OCI-LY7 (cell line): Measurements from ENCODE around the gene PCSK9. TPM values are rescaled to one million over a fixed set of nuclear protein-coding genes. Genes with fewer than 3 reads are reported as not detected.
A peak's percentile ranks its signal among the peaks of the same experiment; 100 is the strongest.

ENCODE experiments used
- BruUV-seq: library from RNA; stranded (reverse); fragments of 400-500 nt; replicated peaks from 2 replicates; lab custom pipeline; 2021; lab: Mats Ljungman, UMichigan
- CTCF ChIA-PET: fragments of 300-600 bp; sonication (Branson Sonifier 250); formaldehyde crosslinking; loops from one replicate; lab custom pipeline; 2022; ENCODE audit warnings: antibody characterized with exemption; ENCODE audit not compliant: unreplicated experiment; lab: Charles Lee
- POLR2A ChIA-PET: fragments of 300-600 bp; sonication (Branson Sonifier 250); formaldehyde crosslinking; loops from one replicate; lab custom pipeline; 2022; ENCODE audit warnings: antibody characterized with exemption; lab: Charles Lee
- DNase-seq: peaks from one replicate; pipeline ENCODE4 v3.0.0-alpha.2; 2015; ENCODE audit warnings: low spot score
- H2AFZ ChIP-seq: fragments of 200-600 bp; sonication (generic), shearing (Covaris generic); 2 replicates; pipeline ENCODE4 v1.6.1; 2014; ENCODE audit warnings: mild to moderate bottlenecking, antibody characterized with exemption, low read length, moderate library complexity
- H3K27ac ChIP-seq: fragments of 200-600 bp; sonication (generic); 2 replicates; pipeline ENCODE4 v1.5.1; 2014; ENCODE audit warnings: mixed run types, low read depth, mild to moderate bottlenecking, moderate library complexity, low read length, inconsistent platforms; ENCODE audit not compliant: poor library complexity, severe bottlenecking
- H3K36me3 ChIP-seq: fragments of 200-600 bp; sonication (generic); 2 replicates; pipeline ENCODE4 v1.6.1; 2014; ENCODE audit warnings: mild to moderate bottlenecking, antibody characterized with exemption, low read length, moderate library complexity, mixed read lengths; ENCODE audit not compliant: insufficient read depth
- H3K4me1 ChIP-seq: fragments of 200-600 bp; sonication (generic); 2 replicates; pipeline ENCODE4 v1.5.1; 2014; ENCODE audit warnings: mild to moderate bottlenecking, low read length; ENCODE audit not compliant: insufficient read depth, poor library complexity, severe bottlenecking
- H3K4me2 ChIP-seq: fragments of 200-600 bp; sonication (generic); 2 replicates; pipeline ENCODE4 v1.6.1; 2014; ENCODE audit warnings: mild to moderate bottlenecking, low read length
- H3K4me3 ChIP-seq: fragments of 200-600 bp; sonication (generic); 2 replicates; pipeline ENCODE4 v1.5.1; 2014; ENCODE audit warnings: mild to moderate bottlenecking, low read depth, low read length; ENCODE audit not compliant: poor library complexity, severe bottlenecking
- H3K79me2 ChIP-seq: fragments of 200-600 bp; sonication (generic); 2 replicates; pipeline ENCODE4 v1.6.1; 2016; ENCODE audit warnings: low read depth, mild to moderate bottlenecking, low read length, moderate library complexity, mixed read lengths; ENCODE audit not compliant: insufficient read depth
- H3K9me2 ChIP-seq: fragments of 200-600 bp; sonication (generic); 2 replicates; pipeline ENCODE4 v1.6.1; 2016; ENCODE audit warnings: mild to moderate bottlenecking, low read length, mixed read lengths; ENCODE audit not compliant: insufficient read depth
- H3K9me3 ChIP-seq: fragments of 200-600 bp; sonication (generic); 2 replicates; pipeline ENCODE4 v1.6.1; 2014; ENCODE audit warnings: mild to moderate bottlenecking, mixed run types, low read length, mixed read lengths
- H4K20me1 ChIP-seq: fragments of 200-600 bp; sonication (generic); 2 replicates; pipeline ENCODE4 v1.6.1; 2014; ENCODE audit warnings: mild to moderate bottlenecking, antibody characterized with exemption, low read length, moderate library complexity, mixed read lengths; ENCODE audit not compliant: insufficient read depth
- CTCF ChIP-seq: fragments of 200-600 bp; sonication (generic); conservative IDR thresholded peaks from 2 replicates; pipeline ENCODE4 v1.5.1; 2014; ENCODE audit warnings: mild to moderate bottlenecking, antibody characterized with exemption, low read length, moderate library complexity, mixed read lengths
- EZH2phosphoT487 ChIP-seq: fragments of 200-600 bp; sonication (generic); IDR thresholded peaks from 2 replicates; pipeline ENCODE4 v1.6.1; 2018; ENCODE audit warnings: low read depth, borderline replicate concordance, mild to moderate bottlenecking, mixed run types, antibody characterized with exemption, low read length, moderate library complexity, mixed read lengths
- intact Hi-C: fragments of 100-400 bp; cut with micrococcal nuclease; formaldehyde crosslinking; loops from one replicate; pipeline ENCODE4 v1.10.0; 2022; ENCODE audit not compliant: unreplicated experiment
- total RNA-seq, 2 experiments: library from RNA; depleted of rRNA in 1 of 2; stranded (reverse); fragments of >200 nt in 1 of 2; shearing (Covaris generic) in 1 of 2; gene quantifications; 2 replicates each; pipeline ENCODE4 v1.2.3, GENCODE V29; 2014 to 2022

The PCSK9 gene
- total RNA-seq, 2 experiments from 2014 or later: not detected

DNA sequence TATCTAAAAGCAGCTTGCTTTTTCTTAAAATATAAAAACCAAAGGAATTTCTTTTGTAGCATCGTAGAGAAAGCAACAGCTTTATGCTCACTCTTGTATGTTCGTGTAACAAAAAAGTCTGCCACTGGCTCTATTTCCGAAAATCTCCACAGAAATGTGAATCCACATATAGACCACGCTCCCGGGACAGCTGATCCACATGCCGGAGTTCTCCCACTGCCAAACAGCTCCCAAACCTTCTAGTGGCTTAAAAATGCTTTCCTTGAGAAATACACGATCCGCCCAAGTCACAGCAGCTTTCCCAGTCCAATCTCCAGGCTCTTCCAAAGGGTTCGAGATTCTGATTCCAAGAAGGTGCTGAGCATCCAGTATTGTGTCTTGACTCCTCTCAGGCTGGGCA, 29.3 kb downstream of the PCSK9 start:
- TSS peak; percentile 62 for BruUV-seq
- Histone ChIP-seq H3K4me3 (no peak overlapping the region), H3K9me2 (no peaks in the 10 kb centered on the region), H2AFZ (no peak overlapping the region), H3K36me3 (peaks cover 63% of the 10 kb centered on the region), H3K9me3 (no peaks in the 10 kb centered on the region), H3K4me1 (peaks cover 9% of the 10 kb centered on the region), H4K20me1 (no peaks in the 10 kb centered on the region), H3K4me2 (no peak overlapping the region), H3K27ac (no peak overlapping the region), H3K79me2 (no peaks in the 10 kb centered on the region)
- intact Hi-C loops: no loop called here
- no peak for TF ChIP-seq CTCF
- no peak for TF ChIP-seq EZH2phosphoT487
- DNase-seq: no peak
- CTCF ChIA-PET: no interaction called here
- POLR2A ChIA-PET: no interaction called here

DNA sequence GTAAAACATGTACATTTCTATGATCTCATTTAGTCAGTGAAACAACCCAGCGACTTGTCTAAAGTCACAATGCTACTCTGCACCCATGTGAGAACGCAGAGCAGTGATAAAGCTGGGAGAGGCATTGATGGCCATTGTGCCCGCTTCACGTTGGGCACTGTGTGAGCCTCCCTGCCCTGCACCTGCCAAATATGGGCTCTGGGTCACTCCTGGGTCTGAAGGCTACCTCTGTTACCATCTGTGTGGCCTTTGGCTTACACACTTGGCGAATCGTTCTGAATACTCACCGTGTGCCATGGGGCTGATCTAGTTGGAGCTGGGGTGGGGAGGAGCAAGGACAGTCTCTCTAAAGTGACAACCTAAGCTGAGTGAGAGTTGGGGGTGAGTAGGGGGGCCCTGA, 29.9 kb downstream of the PCSK9 start:
- ChIA-PET POLR2A (interaction anchor here (0.7 kb wide), 1 partner anchor 57 kb away, joined by 8 read pairs; no protein-coding TSS in a partner anchor), CTCF (no interaction called here)
- H3K4me2 ChIP-seq: no peak overlapping the region
- H4K20me1 ChIP-seq: no peaks in the 10 kb centered on the region
- no peak overlapping the region for H2AFZ ChIP-seq
- no peak for DNase-seq
- no peaks in the 10 kb centered on the region for H3K79me2 ChIP-seq
- H3K4me3 ChIP-seq: no peak overlapping the region
- peaks cover 69% of the 10 kb centered on the region for H3K36me3 ChIP-seq
- no TSS peak for BruUV-seq
- intact Hi-C loops: no loop called here
- H3K27ac ChIP-seq: no peak overlapping the region
- H3K9me3 ChIP-seq: no peaks in the 10 kb centered on the region
- no peak for TF ChIP-seq CTCF
- TF ChIP-seq EZH2phosphoT487: no peak
- no peaks in the 10 kb centered on the region for H3K9me2 ChIP-seq
- peaks cover 5% of the 10 kb centered on the region for H3K4me1 ChIP-seq

DNA sequence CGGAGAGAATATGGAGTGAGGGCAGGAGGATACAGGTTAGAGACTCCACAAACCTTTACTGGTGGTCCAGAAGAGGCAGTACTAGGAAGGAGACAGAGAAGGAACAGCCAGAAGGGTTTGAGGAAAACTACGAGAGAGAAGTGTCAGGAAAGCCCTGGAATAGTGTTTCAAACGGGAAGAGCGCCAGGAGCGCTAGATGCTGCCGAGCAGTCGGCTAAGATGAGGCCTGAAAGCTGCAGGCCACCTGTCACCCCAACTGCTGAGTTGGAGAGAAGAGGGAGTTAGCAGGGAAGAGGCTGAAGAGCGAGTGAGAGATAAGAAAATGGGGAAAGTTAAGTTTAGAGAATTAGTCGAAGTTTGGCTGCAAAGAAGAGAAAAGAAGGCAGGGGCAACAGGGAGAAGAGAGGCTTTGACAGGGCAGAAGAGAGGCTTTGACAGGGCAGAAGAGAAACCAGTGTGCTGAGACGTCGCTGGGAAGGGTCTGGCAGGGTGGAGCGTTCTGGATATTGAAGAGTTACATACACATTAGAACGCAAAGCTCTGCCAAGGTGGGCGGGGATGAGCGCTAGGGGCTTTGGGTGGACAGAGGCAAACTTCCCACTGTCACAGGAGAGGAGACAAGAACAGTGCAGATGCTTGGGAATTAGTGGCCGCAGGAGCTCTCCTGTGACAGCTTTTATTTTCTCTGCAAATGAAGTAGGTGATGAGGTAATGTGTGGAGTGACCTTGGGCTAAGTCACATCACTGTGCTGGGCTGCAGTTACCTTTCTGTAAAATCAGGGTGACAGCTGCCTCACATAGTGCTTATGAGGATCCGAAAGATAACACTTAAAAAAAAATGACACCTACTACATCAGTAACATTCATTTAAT, 31.2 kb downstream of the PCSK9 start:
- H3K9me3 ChIP-seq: no peaks in the 10 kb centered on the region
- H3K9me2 ChIP-seq: no peaks in the 10 kb centered on the region
- no peaks in the 10 kb centered on the region for H4K20me1 ChIP-seq
- no peaks in the 10 kb centered on the region for H3K79me2 ChIP-seq
- CTCF ChIA-PET: no interaction called here
- intact Hi-C loops: loop anchor here (2.0 kb wide), 1 partner anchor 206 kb away; no protein-coding TSS in a partner anchor
- no TSS peak for BruUV-seq
- no peak overlapping the region for H3K4me2 ChIP-seq
- no peak overlapping the region for H2AFZ ChIP-seq
- no peaks in the 10 kb centered on the region for H3K4me1 ChIP-seq
- POLR2A ChIA-PET: interaction anchor here (0.7 to 1.4 kb wide), 2 partner anchors 10 to 867 kb away, joined by 4 to 5 read pairs; no protein-coding TSS in a partner anchor
- H3K36me3 ChIP-seq: peaks cover 80% of the 10 kb centered on the region
- DNase-seq: no peak
- no peak for TF ChIP-seq CTCF
- no peak for TF ChIP-seq EZH2phosphoT487
- H3K27ac ChIP-seq: no peak overlapping the region
- no peak overlapping the region for H3K4me3 ChIP-seq
